Measurements from ENCODE around the gene TASOR2.

TASOR2 gene

DNA sequence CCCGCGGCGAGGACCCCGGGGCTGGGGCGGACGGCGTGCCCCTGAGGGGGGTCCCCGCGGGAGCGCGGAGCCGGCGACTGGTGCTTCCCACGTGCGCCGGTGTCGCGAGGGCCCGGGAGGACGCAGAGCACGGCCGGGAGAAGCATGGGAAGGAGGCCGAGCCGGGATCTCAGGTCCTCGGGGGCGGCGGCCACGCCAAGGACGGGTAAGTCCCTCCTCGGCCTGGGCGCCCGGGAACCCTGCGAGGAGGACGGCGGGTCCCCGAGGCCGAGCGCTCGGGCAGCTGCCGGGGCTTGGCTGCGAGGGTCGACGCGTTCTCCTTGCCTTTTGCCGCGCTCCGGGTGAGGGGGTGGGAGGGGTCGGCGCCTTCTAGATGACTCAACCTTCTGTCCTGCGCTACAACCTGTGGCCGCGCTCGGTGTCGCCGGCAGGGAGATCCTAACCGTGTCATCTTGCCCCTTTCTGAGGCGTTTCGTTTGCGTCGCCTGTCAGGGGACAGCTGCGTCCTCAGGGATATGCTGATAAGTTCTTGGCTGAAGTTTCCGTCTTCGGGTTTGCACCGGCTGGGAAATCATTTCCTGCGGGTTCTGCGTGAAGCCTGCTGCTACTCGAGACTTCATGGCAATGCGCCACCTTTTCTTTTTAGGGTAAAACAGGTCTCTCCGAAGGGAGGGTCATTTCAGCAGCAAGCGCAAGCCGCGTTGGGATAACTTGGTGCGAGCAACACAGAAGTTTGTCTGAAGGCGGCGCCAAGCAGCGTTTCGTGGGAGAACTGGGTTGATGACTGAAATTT lies 529 bp downstream of the TASOR2 start:
- peak; percentile 80 for DNase-seq

DNA sequence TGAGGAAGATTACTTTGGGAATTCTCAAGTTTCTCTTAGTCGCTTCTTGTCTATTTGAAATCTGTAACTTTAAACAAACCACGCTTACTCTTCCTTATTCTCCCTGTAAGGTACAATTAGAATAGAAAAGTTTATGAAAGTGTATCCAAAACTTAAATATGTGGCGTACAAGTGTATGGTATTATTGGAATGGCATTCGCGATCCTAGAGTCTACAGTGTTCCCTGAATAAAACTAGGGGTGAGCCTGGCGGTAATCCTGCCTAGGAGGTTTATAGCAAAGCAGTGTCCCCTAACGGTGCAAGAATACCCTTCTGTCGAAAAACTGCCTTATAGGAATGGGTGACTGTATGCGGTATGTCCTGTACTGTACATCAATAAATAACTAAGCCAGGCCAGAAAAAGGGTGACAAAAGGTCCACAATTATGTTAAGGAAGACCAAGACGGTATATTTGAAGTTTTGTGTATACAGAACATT lies 1.2 kb downstream of the TASOR2 start:
- DNase-seq = no peak

DNA sequence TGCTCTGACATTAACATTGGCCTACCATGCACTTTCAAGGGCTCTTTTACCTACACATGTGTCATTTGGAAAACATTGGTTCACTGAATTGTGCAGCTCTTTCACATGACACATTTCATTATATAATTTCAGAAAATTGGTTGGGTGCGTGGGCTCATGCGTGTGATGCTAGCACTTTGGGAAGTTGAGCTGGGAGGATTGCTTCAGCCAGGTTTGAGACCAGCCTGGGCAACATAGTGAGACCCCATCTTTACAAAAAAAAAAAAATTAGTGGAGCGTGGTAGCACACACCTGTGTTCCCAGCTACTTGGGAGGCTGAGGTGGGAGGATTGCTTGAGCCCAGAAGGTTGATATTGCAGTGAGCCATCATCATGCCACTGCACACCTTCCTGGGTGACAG lies 3.9 kb downstream of the TASOR2 start:
- DNase-seq = no peak

DNA sequence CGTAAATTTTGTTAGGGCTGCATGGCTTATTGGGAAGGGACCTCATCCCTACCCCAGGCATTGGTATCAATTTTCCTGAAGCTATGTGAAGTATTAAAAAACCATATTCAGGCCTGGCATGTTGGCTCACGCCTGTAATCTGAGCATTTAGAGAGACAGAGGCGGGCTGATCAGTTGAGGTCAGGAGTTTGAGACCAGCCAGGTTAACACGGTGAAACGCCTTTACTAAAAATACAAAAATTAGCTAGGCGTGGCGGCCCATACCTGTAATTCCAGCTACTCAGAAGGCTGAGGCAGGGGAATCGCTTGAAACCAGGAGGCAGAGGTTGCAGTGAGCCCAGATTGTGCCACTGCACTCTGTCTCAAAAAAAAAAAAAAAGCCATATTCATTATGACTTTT lies 7.1 kb downstream of the TASOR2 start:
- no peak for DNase-seq

DNA sequence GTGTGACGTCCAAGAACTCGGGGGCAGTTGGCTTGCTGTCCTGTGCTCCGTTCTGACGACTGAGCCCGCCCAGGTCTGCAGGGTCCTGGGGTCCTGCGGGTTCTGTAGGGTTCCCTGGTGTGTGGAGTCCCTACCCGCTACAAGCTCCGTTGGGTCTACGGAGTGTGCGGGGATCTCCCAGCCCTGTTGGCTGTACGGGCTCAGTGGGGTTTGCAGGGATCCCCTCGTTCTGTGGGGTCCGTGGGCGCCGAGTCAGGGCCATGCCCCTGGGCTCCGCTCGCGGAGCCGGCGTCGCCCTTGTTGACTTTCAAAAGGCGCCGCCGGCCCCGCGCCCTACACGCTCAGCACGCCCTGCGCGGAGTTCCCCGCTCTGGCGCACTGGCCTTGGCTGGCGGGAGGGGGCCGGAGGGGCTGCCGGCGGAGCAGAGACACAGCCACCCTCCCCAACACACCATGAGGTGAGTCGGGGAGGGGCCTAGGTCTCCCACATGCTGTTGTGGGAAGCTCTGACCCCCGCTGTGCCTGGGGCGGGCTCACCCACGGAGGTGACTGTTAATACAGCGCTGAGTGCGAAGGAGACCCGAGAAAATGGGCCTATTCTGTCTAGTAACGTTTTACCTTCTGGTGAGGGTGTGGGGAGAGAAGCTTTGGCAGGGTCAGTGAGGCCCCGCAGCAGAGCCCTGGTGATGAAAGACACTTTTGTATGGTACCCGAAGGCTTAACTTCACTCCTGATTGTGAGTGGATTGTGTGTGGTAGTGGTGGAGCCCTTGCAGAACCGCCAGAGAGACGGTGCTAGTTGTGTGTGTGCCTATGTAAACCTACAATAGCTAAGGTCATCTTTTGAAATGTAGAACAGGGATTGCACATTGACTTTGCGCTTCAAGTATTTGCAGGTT lies 8.1 kb downstream of the TASOR2 start:
- DNase-seq = peak; percentile 62

DNA sequence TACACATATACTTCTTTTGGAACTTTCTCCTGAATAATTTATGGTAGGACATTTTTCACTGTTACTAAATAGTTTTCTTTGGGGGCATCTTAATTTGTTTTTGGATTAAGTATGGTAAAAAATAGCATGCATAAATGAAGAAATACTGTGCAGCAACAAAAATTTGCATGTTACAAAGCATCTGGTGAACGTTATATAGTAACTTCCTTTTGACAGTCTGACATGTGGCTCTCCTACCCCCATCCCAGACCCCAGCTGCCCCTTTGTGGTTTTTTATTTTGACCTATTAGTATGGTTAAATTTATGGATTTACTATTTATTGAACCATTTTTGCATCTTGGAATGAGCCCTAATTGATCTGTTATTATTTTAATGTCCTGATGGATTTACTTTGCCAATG lies 9.9 kb downstream of the TASOR2 start:
- no peak for DNase-seq

DNA sequence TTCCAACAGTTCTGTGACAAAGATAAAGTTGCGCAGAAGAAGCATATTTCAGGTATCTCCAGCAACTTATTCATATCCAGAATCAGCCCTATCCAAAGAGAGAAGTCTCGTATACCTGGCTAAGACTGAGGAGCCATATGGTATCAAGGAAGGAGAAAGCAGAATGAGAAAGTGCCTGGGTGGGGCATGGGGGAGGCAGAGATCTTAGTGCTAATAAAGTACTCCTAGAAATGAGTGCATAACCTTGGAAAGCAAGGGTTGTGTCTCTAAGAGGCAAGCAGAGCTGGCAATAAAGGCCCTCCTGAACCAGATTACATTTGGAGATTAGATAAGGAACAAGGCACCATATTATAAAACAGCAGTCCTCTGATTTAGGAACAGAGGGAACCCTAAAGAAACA lies 12.7 kb downstream of the TASOR2 start:
- no peak for DNase-seq

GRCh38 chr10:5698062-5698461 lies 13.4 kb downstream of the TASOR2 start:
- DNase-seq = no peak

- no peak for DNase-seq
These were observed 23.7 kb downstream of the TASOR2 start for GRCh38 chr10:5708356-5708755.

DNA sequence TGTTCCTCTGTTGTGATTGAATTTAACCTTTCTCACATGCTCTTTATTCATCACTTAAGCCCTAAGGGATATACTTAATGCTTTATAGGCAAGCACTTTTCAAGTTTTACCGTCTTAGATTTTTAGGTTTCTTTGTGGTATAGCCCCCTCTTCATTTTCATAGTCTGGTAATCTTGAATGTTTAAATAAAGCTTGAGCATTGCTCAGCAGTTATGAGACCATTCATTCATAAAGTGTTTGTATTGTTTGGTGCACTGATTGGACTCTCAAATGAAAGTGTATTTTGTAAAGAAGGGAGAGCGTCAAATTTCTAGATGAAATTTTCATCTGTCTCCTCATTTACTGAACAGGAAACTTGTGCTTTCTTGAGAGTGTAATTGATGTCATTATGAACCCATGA lies 25.2 kb downstream of the TASOR2 start:
- no peak for DNase-seq

DNA sequence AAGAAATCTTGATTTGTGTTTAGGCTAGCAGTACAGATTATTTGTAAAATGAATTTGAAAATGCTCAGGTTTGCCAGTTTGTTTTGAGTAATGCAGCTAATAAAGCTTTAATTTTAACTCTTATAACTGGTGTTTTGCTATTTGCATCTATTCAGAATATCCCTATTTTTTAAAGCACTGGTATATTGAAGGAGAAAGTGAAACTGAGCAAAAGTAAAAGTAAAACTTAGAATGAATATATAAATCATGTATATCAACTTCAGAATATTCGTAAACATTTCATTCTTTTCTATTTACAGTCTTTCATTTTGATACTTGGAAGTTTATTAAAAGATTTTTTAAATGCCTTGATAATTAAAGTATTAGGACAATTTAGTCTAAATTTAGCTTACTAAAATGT lies 26.2 kb downstream of the TASOR2 start:
- no peak for DNase-seq

GRCh38 chr10:5711642-5712041 lies 27.0 kb downstream of the TASOR2 start:
- DNase-seq = no peak

DNA sequence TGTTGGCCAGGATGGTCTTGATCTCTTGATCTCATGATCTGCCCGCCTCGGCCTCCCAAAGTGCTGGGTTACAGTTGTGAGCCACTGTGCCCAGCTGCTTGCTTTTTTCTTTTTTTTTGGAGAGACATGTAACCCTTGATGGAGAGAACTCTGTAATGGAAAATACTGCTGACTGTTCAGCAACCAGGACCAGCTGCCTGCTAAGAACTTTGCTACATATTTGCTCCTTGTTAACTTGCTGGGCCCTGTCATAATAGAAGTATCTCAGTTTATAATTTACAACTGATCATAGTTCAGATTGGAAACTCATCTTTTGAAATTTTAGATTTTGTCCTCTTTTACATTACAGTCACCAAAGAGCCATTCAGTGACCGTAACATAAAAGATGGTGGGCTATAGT lies 34.9 kb downstream of the TASOR2 start:
- DNase-seq = no peak

DNA sequence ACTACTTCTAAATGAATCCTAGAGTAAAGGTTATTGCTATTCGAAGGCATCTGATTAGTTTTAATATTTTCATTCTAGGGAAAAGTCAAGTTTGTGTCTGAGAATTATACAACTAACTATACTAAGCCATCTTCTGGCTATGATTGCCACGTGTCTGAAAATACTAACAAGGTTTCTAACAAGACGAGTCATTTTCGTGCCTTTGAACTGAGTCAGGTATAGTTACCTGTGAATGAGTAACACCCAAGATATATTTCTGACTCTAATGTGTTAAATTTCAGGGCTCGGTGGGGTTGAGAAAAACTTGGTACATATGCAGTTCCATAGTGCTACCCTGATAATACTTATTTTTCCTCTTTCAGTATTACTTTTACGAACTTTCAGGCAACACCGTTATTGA lies 35.5 kb downstream of the TASOR2 start:
- DNase-seq = no peak

GRCh38 chr10:5723692-5724091 lies 39.1 kb downstream of the TASOR2 start:
- no peak for DNase-seq

- DNase-seq = no peak
These were observed 46.1 kb downstream of the TASOR2 start for GRCh38 chr10:5730766-5731165.

- no peak for DNase-seq
These were observed 46.9 kb downstream of the TASOR2 start for GRCh38 chr10:5731559-5731958.

DNA sequence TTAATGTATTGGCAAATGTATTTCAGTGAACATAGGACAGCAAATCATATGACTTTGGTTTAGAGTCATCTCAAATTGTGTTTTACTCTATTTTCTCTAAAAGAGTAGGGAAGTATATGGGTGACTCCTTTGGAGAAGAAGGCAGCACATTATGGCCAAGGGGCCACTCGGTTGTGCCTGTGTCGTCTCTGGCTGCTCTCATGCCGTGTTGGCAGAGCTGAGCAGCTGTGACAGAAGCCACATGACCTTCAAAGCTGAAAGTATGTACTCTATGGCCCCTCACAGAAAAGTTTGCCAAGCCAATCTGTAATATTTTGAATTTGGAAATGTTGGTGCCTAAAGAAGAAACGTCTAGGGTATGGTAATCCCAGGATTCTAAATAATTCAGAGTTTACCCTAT lies 47.5 kb downstream of the TASOR2 start:
- DNase-seq = no peak

All from femur (tissue), 1 donor.